ENCODE data around the gene C2CD3. TPM values are rescaled to one million over a fixed set of nuclear protein-coding genes. Genes with fewer than 3 reads are reported as not detected.
"Not testable (repeated sequence)": the region's sequence is repeated elsewhere in the genome, so short reads cannot be mapped to it uniquely, and the experiment has no call there.

C2CD3 gene
- polyA plus RNA-seq, 3 donors: 4.8 to 10.0 (median 7.2) TPM

DNA sequence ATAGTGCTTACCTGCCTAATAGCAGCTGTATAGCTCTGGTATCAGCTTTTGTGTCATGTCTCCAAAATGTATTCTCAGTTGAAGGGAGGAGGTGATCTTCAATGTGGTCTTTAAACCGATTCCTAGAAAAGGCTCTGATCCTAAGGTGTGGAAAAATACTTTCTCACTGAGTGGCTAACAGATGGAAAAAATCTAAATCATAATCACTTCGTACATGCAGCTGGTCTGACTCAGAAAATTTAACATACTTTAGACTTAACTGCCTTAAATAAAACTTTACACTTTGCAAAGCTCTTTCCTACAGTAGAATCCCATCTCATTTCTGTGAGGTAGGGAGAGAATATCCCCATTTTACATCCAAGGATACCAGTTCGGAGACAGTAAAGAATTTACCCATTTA lies 38.0 kb downstream of the C2CD3 start:
- WGBS, 3 donors: 94% methylated on average over 3 of the region's 3 CpGs
- H3K27ac ChIP-seq (ENCODE audit: low read depth, low read length): no peak overlapping the region

DNA sequence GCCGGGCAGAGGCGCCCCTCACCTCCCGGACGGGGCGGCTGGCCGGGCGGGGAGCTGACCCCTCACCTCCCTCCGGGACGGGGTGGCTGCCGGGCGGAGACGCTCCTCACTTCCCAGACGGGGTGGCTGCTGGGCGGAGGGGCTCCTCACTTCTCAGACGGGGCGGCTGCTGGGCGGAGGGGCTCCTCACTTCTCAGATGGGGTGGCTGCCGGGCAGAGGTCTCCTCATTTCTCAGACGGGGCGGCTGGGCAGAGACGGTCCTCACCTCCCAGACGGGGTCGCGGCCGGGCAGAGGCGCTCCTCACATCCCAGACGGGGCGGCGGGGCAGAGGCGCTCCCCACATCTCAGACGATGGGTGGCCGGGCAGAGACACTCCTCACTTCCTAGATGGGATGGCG lies 41.7 kb downstream of the C2CD3 start:
- WGBS, 3 donors: 97 to 100% (median 98%) methylated on average over 11 to 25 of the region's 33 CpGs
- not testable (repeated sequence) for H3K27ac ChIP-seq (ENCODE audit: low read depth, low read length)

DNA sequence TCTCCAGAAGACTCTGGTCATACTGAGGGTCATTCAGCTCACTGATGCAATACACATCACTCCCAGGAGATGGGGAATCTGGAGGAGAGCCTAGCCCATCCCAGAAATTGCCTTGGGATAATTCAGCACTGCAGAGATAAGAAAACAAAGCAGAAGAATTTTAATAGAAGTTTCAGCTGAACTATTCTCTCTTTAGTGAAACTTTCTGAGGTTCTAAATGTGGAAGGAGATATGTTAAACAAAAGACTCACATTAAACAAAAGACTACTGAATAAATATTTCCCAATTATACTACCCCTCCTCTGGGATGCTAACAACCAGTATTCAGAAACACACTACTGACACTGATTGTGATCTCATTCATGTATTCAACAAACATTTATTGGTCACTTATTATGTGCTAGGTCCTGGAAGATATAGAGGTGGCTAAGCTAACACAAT lies 47.8 kb downstream of the C2CD3 start:
- H3K27ac ChIP-seq (ENCODE audit: low read depth, low read length): no peak overlapping the region

DNA sequence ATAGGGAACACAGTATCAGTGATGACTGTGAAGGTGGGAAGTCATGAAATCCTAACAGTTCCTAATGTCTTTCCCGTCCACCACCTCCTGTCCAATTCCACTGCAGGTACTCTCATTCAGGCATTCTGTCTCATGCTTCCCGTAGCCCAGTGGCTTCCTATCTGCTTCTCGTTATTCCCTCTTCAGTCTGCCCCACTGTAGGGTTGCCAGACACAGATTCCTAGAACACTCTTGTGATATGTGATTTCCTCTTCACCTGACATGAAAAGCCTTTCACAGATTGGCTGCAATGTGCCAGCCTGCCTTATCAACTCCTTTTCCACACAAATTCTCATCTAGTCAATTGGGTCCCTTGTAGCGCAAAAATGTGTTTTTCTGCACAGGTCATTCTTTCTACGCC lies 49.0 kb downstream of the C2CD3 start:
- 94 to 95% (median 95%) methylated on average over 5 of the region's 5 CpGs for WGBS, 3 donors
- H3K27ac ChIP-seq (ENCODE audit: low read depth, low read length): no peak overlapping the region

DNA sequence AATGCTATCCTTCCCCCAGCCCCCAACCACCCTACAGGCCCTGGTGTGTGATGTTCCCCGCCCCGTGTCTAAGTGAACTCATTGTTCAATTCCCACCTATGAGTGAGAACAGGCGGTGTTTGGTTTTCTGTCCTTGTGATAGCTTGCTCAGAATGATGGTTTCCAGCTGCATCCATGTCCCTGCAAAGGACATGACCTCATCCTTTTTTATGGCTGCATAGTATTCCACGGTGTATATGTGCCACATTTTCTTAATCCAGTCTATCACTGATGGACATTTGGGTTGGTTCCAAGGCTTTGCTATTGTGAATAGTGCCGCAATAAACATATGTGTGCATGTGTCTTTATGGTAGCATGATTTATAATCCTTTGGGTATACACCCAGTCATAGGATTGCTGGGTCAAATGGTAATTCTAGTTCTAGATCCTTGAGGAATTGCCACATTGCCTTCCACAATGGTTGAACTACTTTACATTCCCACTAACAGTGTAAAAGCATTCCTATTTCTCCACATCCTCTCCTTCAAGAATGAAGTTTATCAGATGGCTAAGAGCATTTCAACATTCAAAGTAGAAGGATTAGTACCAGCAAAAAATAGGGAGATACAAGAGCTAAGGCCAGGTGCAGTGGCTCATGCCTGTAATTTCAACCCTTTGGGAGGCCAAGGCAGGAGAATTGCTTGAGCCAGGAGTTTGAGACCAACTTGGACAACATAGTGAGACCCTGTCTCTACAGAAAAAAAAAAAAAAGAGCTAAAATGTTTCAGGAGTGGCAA lies 50.4 kb downstream of the C2CD3 start:
- not testable (repeated sequence) for H3K27ac ChIP-seq (ENCODE audit: low read depth, low read length)
- 97 to 99% (median 99%) methylated on average over 5 of the region's 5 CpGs for WGBS, 3 donors

DNA sequence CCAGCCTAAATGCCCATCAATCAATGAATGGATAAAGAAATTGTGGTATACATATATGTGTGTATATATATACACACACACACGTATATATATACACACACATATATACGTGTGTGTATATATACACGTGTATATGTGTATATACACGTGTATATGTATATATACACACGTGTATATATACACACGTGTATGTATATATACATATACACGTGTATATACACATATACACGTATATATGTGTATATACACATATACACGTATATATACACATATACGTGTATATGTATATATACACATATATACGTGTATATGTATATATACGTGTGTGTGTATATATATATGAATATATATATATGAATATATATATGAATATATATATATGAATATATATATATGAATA lies 54.1 kb downstream of the C2CD3 start:
- no peak overlapping the region for H3K27ac ChIP-seq (ENCODE audit: low read depth, low read length)
- 92 to 94% (median 93%) methylated on average over 12 of the region's 12 CpGs for WGBS, 3 donors

DNA sequence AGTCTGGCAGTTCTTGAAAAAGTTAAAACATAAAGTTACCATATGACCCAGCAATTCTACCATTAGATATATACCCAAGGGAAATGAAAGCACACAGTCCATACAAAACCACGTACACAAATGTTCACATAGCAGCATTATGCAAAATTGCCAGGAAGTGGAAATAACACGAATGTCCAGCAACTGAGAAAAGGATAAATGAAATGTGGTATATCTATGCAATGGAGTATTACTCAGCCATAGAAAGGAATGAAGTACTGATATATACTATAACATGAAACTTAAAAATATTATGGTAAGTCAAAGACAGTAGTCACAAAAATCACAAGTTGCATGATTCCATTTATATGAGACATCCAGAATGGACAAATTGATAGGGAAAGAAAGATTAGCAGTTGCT lies 57.9 kb downstream of the C2CD3 start:
- 89 to 94% (median 94%) methylated on average over 2 of the region's 2 CpGs for WGBS, 3 donors
- H3K27ac ChIP-seq (ENCODE audit: low read depth, low read length): no peak overlapping the region

DNA sequence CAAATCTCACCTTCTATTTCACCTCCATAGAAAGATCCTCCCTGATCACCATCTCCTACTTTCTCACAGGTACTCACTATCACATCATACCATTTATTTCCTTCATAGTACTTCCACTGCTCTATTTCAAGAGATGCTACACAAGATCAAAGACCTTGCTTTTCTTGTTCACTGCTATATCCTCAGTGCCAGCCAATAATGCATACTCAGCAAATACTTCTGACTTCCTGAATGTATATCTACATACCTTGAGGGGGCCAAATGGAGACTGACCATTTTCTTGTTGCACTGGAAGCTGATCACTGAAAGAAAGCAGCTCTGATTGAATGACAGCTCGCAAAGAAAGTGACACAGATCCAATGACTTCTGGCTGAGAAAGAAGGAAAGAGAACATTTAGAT lies 64.7 kb downstream of the C2CD3 start:
- 86 to 100% (median 98%) methylated on average over 1 of the region's 1 CpG for WGBS, 3 donors

DNA sequence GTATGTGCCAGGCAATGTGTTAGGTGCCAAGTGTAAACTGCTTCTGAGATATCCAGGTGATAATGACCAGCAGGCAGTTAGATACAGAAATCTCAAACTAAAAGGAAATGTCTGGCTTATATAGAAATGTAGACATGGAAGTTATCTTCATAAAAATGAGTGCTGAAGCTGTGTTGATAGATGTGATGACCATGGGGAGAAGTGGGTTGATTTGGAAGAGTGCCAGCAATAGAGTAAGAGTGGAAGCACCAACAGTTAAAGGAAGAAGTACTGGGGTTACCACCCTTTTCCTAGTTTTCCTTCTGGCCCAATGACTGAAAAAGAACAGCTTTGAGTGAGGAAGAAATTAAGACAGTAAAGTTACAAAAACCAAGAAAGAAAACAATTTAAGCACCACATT lies 68.5 kb downstream of the C2CD3 start:
- no peak overlapping the region for H3K27ac ChIP-seq (ENCODE audit: low read depth, low read length)

More for the DNA sequence above, 64.7 kb downstream of the C2CD3 start:
- no peak overlapping the region for H3K27ac ChIP-seq (ENCODE audit: low read depth, low read length)

DNA sequence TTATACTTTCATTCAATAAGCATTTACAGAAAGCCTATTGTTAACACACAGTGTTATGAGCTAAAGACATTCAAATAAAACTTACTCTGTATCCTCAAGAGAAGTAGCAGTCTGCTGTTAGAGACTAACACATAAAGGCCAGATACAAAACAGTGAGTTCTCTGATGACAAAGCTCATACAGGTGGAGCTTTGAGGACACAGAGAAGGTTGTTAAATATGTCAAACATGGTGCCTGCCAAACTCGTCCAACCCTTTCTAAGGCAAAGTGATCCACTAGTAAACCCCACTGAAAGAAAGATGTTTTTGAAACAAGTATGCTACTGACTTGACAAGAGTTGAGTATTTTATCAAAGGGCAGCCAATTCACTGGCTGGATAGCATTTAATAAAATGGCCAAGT lies 70.1 kb downstream of the C2CD3 start:
- H3K27ac ChIP-seq (ENCODE audit: low read depth, low read length): no peak overlapping the region
- 72 to 97% (median 88%) methylated on average over 1 of the region's 1 CpG for WGBS, 3 donors

DNA sequence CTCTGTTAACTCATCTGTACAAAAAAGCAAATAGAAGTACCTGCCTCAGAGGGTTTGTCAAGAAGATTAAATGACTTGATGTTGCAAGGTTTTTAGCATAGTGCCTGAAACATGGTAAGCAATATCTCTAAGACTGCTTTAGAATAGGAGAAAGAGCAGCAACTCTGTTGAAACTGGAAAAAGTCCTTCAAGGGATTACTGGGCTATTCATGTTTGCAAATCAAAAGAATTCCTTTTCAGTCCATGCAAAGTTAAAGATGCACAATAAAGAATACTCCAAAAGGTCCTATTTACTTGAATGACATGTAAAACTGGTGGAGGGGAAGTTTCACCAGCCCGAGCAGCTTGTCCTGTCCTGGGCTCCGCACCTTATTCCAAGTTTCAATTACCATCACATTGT lies 70.6 kb downstream of the C2CD3 start:
- H3K27ac ChIP-seq (ENCODE audit: low read depth, low read length): no peak overlapping the region
- WGBS, 3 donors: 96 to 98% (median 97%) methylated on average over 2 of the region's 2 CpGs

DNA sequence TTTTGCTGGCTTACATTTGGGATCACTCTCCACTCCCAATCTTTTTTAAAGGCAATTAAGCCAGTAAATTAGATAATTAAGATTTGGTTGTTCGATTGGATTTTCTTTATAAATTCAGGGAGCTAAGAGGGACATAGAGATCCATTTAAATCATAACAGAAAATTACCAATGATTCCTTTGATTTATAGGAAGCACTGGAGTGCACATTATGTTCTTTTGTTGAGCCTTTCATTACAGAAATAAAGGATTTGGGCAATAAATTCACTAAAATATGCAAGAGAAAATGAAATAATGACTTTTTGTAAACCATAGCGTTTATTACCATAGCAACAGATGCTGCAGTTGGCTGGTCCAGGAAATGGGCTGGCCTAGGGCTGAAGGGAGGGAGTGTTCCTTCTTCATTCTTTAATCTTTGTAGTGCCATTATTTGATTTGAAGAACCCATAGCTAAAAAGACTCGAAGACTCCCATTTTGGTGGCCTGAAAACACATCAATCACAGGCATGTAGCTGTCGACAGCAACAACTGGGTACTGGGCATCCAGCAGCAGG lies 73.0 kb downstream of the C2CD3 start:
- no peak overlapping the region for H3K27ac ChIP-seq (ENCODE audit: low read depth, low read length)
- WGBS, 3 donors: 85 to 88% (median 86%) methylated on average over 4 of the region's 4 CpGs

DNA sequence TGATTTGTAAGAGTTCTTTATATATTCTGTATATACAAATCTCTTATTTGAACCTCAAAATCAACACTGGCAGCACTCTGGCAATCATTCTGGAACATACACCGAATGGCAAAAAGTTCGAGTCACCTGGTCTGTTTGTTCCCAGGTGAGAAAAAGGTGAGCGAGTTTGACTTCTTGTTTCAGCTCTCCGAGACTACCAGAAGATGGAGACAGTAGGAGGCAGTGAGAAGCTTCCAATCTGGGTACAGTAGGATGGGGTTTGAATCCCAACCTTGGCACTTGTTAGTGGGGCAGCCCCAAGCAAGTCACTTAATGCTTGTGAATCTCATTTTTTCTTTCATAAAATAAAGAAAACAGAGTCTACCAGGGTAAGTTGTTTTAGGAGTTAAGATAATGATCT lies 76.4 kb downstream of the C2CD3 start:
- WGBS, 3 donors: 90 to 97% (median 93%) methylated on average over 4 of the region's 4 CpGs
- H3K27ac ChIP-seq (ENCODE audit: low read depth, low read length): no peak overlapping the region

DNA sequence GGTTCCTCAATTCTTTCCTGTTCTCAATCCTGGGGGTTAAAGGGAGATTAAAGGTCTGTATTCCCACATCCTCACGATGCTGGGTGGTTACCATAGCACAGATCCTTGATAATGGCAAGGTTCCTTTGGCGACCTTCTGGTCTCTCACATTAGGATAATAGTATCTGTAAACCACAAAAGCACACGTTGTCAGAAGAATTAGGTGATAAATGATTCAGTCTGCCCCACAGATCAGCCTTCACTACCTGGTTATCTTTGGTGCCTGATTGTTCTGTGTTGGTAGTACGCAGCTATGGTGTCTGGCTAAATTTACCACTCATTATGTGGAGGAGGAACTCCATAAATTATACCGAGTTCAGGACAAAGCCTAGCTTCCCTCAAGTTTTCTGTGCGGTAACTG lies 78.4 kb downstream of the C2CD3 start:
- WGBS, 3 donors: 77 to 91% (median 87%) methylated on average over 6 of the region's 6 CpGs

DNA sequence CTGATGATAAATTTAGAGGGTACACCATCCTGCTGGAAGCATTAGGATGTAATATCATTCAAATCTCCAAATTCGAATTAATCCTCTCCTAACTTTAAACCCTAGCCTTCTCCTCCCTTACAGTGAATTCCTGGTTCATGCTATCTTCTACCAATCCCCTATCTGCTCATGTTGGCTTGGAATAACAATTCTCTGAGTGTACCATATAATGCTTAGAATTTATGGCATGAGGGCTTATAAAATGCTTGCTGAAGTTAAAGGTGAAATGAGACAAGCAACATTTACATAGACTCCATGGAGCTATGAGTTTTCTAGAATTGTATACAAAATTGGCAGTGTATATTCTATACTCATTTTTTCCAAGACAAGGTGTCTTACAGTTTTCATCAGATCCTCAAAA lies 79.3 kb downstream of the C2CD3 start:
- no peak overlapping the region for H3K27ac ChIP-seq (ENCODE audit: low read depth, low read length)
- WGBS, 3 donors: 89 to 93% (median 91%) methylated on average over 1 of the region's 1 CpG

More for the DNA sequence above, 78.4 kb downstream of the C2CD3 start:
- H3K27ac ChIP-seq (ENCODE audit: low read depth, low read length): no peak overlapping the region

DNA sequence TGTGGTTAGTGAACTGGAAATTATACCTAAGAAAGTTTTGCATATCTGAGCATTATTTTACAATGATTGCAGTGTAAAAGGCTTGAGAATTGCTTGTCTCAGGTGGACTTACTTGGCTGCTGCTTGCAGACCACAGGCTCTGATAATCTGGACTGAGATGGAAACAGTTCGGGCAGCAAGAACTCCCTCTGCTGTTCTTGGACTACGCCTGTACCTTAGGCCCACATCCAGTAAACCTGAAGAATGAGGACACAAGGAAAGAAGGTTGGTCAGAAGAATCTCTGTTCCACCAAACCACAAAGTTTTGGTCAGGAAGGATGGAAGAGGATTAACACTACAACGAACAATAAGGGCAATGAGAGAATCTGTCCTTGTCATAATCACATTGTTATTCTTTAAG lies 80.1 kb downstream of the C2CD3 start:
- no peak overlapping the region for H3K27ac ChIP-seq (ENCODE audit: low read depth, low read length)

DNA sequence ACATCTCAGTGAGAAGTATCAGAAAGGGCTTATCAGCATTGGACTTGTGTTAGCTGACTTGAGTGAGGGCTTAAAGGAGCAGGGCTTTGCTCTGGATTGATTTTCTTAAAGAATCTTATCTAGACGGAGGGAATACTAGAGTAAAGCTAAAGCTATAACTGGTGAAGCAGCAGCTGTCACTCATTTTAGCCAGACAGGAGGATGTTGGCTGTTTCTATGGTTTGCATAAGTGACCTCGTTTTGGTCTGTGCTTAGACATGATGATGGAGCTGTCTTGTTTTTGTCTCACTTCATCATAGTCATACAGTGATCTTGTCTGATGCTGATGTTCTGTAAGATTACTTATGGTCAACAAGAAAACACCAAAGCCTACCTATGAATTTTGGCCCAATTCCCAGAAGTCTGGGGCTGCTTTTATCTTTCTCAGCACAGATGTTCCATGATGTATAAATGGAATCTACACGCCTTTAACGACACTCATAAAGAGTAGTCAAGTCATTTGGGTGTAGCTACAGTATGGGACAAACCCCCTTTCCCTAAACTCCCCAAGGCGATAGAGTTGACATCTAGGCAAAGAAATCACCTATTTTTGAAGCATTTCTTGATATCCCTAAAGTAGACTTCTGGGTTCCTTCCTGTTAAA lies 84.4 kb downstream of the C2CD3 start:
- WGBS, 3 donors: 72 to 86% (median 84%) methylated on average over 5 of the region's 5 CpGs

More for the DNA sequence above, 80.1 kb downstream of the C2CD3 start:
- 72 to 85% (median 84%) methylated on average over 3 of the region's 3 CpGs for WGBS, 3 donors

DNA sequence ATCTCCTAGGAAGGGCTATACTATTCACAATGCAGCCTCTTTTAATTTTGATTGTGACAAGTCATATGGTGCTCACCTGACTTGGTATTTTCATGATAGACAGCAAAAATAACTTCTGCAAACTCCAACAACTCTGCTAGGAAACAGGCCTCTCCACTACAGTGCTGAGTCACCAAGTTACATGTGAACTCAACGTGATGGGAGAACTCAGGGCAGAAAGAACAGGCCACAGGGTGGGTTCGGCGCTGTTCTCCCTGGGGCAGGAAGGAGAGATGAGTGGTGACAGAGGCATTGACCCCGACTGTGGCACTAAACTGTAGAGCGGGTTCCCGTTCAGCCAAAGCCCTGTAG lies 85.3 kb downstream of the C2CD3 start:
- 62 to 93% (median 75%) methylated on average over 6 of the region's 6 CpGs for WGBS, 3 donors

More for the DNA sequence above, 84.4 kb downstream of the C2CD3 start:
- H3K27ac ChIP-seq (ENCODE audit: low read depth, low read length): no peak overlapping the region

DNA sequence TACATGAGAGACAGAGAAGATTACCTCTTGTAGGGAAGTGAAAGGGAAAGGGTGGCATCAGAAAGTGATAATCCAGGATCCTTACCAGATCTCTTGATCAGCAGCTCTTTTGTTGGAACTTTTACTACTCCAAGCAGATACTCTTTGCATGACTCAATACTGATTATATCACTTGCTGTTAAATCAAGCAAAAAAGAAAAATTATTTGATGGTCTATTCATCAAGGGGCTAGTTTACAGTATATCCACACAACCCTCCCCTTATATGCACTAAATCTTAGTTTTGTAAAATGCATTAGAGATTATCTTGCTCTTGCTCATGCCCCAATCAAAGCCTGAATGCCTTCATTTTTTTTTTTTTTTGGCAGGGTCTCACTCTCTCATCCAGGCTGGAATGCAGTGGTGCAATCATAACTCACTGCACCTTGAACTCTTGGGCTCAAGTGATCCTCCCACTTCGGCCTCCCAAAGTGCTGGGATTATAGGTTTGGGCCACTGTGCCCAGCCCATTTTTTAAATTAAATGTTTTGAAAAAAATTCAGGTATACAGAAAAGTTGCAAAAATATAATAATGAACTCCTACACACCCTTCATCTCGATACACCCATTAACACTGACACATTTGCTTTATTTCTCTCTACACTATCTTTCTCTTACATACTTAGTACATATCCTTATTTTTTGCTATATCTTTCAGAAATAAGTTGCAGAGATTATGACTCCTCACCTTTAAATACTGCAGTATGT lies 85.8 kb downstream of the C2CD3 start:
- WGBS, 3 donors: 79 to 96% (median 87%) methylated on average over 2 of the region's 2 CpGs

More for the DNA sequence above, 85.3 kb downstream of the C2CD3 start:
- no peak overlapping the region for H3K27ac ChIP-seq (ENCODE audit: low read depth, low read length)

More for the DNA sequence above, 85.8 kb downstream of the C2CD3 start:
- no peak overlapping the region for H3K27ac ChIP-seq (ENCODE audit: low read depth, low read length)
